Measurements from ENCODE around the gene SRPK1.

The SRPK1 gene

DNA sequence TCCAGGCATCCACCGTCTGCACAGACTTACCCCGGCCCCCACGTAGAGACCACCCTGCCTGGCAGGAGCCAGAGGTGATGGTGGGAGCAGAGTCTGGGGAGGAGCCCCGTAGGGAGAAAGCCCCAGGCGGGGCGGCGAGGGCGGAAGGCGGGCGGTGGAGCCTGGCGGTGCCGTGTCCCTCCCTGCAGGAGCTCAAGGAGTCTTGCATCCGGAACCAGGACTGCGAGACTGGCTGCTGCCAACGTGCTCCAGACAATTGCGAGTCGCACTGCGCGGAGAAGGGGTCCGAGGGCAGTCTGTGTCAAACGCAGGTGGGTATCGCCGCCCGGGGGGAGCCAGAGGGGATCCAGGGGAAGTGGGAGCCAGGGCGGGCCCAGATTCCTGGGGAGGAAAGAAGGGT is 134.1 kb downstream of the SRPK1 start:
- ATAC-seq = no peak
- no peak for TF ChIP-seq CSDC2 (CRISPR knock-in tag; IDR thresholded peaks at IDR 0.05)

DNA sequence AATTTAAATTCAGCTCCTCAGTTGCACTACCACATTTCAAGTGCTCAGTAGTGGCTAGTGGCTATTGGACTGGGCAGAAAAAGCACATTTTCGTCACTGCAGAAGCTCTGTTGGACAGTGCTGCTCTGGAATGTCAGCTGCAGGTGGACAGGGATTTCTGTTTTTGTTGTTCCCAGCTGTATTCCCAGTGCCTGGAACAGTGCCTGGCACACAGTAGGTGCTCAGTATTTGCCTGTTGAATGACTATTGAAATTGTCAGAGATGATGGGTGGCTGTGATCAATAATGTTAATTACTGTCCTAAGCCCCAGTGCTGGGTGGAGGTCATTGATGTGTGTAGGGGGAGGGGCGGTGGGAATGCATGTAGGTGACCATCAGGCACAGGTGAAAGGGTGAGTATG is 134.6 kb downstream of the SRPK1 start:
- no peak for TF ChIP-seq SNAI2 (CRISPR knock-in tag; IDR thresholded peaks at IDR 0.05)
- TF ChIP-seq ZFP3 (CRISPR knock-in tag; IDR thresholded peaks at IDR 0.05) = no peak
- TF ChIP-seq, protein P1, sequence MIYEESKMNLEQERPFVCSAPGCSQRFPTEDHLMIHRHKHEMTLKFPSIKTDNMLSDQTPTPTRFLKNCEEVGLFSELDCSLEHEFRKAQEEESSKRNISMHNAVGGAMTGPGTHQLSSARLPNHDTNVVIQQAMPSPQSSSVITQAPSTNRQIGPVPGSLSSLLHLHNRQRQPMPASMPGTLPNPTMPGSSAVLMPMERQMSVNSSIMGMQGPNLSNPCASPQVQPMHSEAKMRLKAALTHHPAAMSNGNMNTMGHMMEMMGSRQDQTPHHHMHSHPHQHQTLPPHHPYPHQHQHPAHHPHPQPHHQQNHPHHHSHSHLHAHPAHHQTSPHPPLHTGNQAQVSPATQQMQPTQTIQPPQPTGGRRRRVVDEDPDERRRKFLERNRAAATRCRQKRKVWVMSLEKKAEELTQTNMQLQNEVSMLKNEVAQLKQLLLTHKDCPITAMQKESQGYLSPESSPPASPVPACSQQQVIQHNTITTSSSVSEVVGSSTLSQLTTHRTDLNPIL (CRISPR knock-in tag; IDR thresholded peaks at IDR 0.05; ENCODE audit: low read depth) = no peak
- TF ChIP-seq, protein P2, sequence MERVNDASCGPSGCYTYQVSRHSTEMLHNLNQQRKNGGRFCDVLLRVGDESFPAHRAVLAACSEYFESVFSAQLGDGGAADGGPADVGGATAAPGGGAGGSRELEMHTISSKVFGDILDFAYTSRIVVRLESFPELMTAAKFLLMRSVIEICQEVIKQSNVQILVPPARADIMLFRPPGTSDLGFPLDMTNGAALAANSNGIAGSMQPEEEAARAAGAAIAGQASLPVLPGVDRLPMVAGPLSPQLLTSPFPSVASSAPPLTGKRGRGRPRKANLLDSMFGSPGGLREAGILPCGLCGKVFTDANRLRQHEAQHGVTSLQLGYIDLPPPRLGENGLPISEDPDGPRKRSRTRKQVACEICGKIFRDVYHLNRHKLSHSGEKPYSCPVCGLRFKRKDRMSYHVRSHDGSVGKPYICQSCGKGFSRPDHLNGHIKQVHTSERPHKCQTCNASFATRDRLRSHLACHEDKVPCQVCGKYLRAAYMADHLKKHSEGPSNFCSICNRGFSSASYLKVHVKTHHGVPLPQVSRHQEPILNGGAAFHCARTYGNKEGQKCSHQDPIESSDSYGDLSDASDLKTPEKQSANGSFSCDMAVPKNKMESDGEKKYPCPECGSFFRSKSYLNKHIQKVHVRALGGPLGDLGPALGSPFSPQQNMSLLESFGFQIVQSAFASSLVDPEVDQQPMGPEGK (CRISPR knock-in tag; IDR thresholded peaks at IDR 0.05; ENCODE audit: borderline replicate concordance) = no peak
- no peak for TF ChIP-seq RARB (CRISPR knock-in tag; IDR thresholded peaks at IDR 0.05)
- TF ChIP-seq OSR1 (CRISPR knock-in tag; IDR thresholded peaks at IDR 0.05) = no peak
- no peak for TF ChIP-seq CSDC2 (CRISPR knock-in tag; IDR thresholded peaks at IDR 0.05)
- no peak for TF ChIP-seq ISL1 (CRISPR knock-in tag; IDR thresholded peaks at IDR 0.05)
- TF ChIP-seq ZNF70 (CRISPR knock-in tag; IDR thresholded peaks at IDR 0.05) = no peak
- TF ChIP-seq ZNF8 (CRISPR knock-in tag; IDR thresholded peaks at IDR 0.05) = no peak
- no peak for TF ChIP-seq TOX (CRISPR knock-in tag; IDR thresholded peaks at IDR 0.05; ENCODE audit: borderline replicate concordance)
- ATAC-seq = no peak

DNA sequence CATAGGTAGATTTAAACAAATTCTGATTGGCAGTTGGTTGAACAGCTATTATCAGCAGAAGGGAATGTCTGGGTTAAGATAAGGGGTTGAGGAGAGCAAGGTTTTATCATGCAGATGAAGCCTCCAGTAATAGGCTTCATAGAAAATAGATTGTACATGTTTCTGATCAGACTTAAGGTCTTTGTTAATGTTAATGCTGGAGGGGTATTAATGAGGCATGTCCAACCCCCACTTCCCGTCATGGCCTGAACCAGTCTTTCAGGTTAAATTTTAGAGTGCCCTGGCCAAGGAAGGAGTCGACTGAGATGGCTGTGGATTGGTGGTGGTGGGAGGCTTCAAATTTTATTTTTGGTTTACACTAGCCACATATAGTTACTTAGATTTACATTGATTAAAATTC is 136.7 kb downstream of the SRPK1 start:
- no peak for ATAC-seq
- TF ChIP-seq GLIS3 (CRISPR knock-in tag; IDR thresholded peaks at IDR 0.05) (no peak), ESRRG (CRISPR knock-in tag; IDR thresholded peaks at IDR 0.05) (no peak), ARNTL (CRISPR knock-in tag; IDR thresholded peaks at IDR 0.05; ENCODE audit: borderline replicate concordance, low read depth) (no peak), ZNF8 (CRISPR knock-in tag; IDR thresholded peaks at IDR 0.05) (no peak), ZFP30 (CRISPR knock-in tag; IDR thresholded peaks at IDR 0.05) (no peak), ZC3H10 (CRISPR knock-in tag; IDR thresholded peaks at IDR 0.05) (no peak)
- TF ChIP-seq, protein P3, sequence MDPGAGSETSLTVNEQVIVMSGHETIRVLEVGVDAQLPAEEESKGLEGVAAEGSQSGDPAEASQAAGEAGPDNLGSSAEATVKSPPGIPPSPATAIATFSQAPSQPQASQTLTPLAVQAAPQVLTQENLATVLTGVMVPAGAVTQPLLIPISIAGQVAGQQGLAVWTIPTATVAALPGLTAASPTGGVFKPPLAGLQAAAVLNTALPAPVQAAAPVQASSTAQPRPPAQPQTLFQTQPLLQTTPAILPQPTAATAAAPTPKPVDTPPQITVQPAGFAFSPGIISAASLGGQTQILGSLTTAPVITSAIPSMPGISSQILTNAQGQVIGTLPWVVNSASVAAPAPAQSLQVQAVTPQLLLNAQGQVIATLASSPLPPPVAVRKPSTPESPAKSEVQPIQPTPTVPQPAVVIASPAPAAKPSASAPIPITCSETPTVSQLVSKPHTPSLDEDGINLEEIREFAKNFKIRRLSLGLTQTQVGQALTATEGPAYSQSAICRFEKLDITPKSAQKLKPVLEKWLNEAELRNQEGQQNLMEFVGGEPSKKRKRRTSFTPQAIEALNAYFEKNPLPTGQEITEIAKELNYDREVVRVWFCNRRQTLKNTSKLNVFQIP (CRISPR knock-in tag; IDR thresholded peaks at IDR 0.05; ENCODE audit: borderline replicate concordance, low read depth) = no peak
